ENCODE measurements around the gene NR3C2.
A peak's percentile ranks its signal among the peaks of the same experiment; 100 is the strongest.

Gene NR3C2

DNA sequence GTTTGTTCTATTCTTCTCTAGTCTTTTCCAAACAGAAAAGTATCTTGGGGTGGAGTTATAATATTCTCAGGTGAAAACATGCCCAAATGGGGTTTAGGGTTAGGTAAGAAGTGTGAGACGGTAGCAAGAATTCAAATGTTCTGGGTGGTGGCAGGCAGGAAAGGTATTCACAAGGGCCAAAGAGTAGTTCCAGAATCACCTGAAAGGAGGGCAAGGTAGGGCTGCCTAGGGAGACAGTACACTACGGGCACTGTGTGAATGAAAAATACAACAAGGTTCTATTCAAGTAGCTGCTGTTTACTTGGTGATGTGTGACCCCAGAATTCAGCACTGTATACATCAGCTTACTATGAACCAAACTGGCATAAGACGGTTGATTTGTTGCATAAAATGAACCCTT is 51.9 kb downstream of the NR3C2 start:
- Histone ChIP-seq H3K27ac (ENCODE audit: low read depth, low read length) (no peak overlapping the region), H2BK5ac (ENCODE audit: low read depth, low read length, poor library complexity) (no peak overlapping the region), H3K9me3 (ENCODE audit: insufficient read depth, low read depth, low read length) (no peaks in the 10 kb centered on the region), H3K79me2 (ENCODE audit: control insufficient read depth, insufficient read depth, low read length, poor library complexity) (no peaks in the 10 kb centered on the region), H2BK12ac (ENCODE audit: low read length) (no peak overlapping the region), H3K27me3 (ENCODE audit: insufficient read depth, low read length) (no peaks in the 10 kb centered on the region), H3K4me1 (ENCODE audit: control insufficient read depth in 1 of 2, insufficient read depth in 2 of 2, low read length in 2 of 2) (no peaks in the 10 kb centered on the region), H3K23ac (ENCODE audit: low read length) (no peak overlapping the region), H2AFZ (ENCODE audit: insufficient read depth, low read length, poor library complexity) (no peak overlapping the region), H3K14ac (ENCODE audit: low read length) (no peak overlapping the region), H4K12ac (ENCODE audit: low read depth, low read length) (no peak overlapping the region), H3K36me3 (ENCODE audit: control insufficient read depth in 1 of 2, insufficient read depth in 2 of 2, low read length in 2 of 2) (no peaks in the 10 kb centered on the region), H3K18ac (ENCODE audit: low read length) (no peak overlapping the region), H2BK120ac (ENCODE audit: insufficient read depth, low read length, poor library complexity) (no peak overlapping the region), H3K79me1 (ENCODE audit: low read length) (no peaks in the 10 kb centered on the region), H4K91ac (ENCODE audit: low read depth, low read length) (no peak overlapping the region), H2AK5ac (ENCODE audit: low read length) (no peak overlapping the region), H3K4me3 (ENCODE audit: low read depth, low read length) (no peak overlapping the region), H4K8ac (ENCODE audit: low read depth, low read length) (no peak overlapping the region), H3K4me2 (ENCODE audit: low read length) (no peak overlapping the region), H3K9ac (ENCODE audit: low read length) (no peak overlapping the region), H3K4ac (ENCODE audit: low read depth, low read length) (no peak overlapping the region)
- no CpG with 5 or more reads among the region's 3 CpGs for WGBS (ENCODE audit: extremely low coverage, insufficient coverage, insufficient read length)
- no peak for DNase-seq

DNA sequence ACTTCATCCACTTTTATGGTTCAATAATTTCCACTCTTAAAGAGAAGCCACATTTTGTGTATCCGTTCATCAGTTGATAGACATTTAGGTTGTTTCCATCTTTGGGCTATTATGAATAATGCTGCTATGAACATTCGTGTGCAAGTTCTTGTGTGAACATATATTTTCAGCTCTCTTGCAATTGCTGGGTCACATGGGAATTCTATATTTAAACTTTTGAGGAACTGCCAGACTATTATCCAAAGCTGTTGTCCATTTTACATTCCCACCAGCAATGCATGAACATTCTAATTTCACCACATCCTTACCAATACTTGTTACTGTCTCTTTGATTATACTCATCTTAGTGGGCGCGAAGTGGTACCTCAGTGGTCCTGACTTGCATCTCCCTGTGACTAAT is 61.9 kb downstream of the NR3C2 start:
- Histone ChIP-seq H2BK12ac (ENCODE audit: low read length) (no peak overlapping the region), H3K36me3 (ENCODE audit: control insufficient read depth in 1 of 2, insufficient read depth in 2 of 2, low read length in 2 of 2) (no peaks in the 10 kb centered on the region), H3K27me3 (ENCODE audit: insufficient read depth, low read length) (no peaks in the 10 kb centered on the region), H3K9me3 (ENCODE audit: insufficient read depth, low read depth, low read length) (no peaks in the 10 kb centered on the region), H3K9ac (ENCODE audit: low read length) (no peak overlapping the region), H4K91ac (ENCODE audit: low read depth, low read length) (no peak overlapping the region), H3K23ac (ENCODE audit: low read length) (no peak overlapping the region), H4K8ac (ENCODE audit: low read depth, low read length) (no peak overlapping the region), H3K79me2 (ENCODE audit: control insufficient read depth, insufficient read depth, low read length, poor library complexity) (no peaks in the 10 kb centered on the region), H3K18ac (ENCODE audit: low read length) (no peak overlapping the region), H2BK120ac (ENCODE audit: insufficient read depth, low read length, poor library complexity) (no peak overlapping the region), H3K4me3 (ENCODE audit: low read depth, low read length) (no peak overlapping the region), H3K27ac (ENCODE audit: low read depth, low read length) (no peak overlapping the region), H2BK5ac (ENCODE audit: low read depth, low read length, poor library complexity) (no peak overlapping the region), H3K4me1 (ENCODE audit: control insufficient read depth in 1 of 2, insufficient read depth in 2 of 2, low read length in 2 of 2) (no peaks in the 10 kb centered on the region), H3K79me1 (ENCODE audit: low read length) (no peaks in the 10 kb centered on the region), H3K4me2 (ENCODE audit: low read length) (no peak overlapping the region), H4K12ac (ENCODE audit: low read depth, low read length) (no peak overlapping the region), H3K4ac (ENCODE audit: low read depth, low read length) (no peak overlapping the region), H3K14ac (ENCODE audit: low read length) (no peak overlapping the region), H2AFZ (ENCODE audit: insufficient read depth, low read length, poor library complexity) (no peak overlapping the region), H2AK5ac (ENCODE audit: low read length) (no peak overlapping the region)
- WGBS (ENCODE audit: extremely low coverage, insufficient coverage, insufficient read length), result no CpG with 5 or more reads among the region's 4 CpGs
- no peak for DNase-seq

DNA sequence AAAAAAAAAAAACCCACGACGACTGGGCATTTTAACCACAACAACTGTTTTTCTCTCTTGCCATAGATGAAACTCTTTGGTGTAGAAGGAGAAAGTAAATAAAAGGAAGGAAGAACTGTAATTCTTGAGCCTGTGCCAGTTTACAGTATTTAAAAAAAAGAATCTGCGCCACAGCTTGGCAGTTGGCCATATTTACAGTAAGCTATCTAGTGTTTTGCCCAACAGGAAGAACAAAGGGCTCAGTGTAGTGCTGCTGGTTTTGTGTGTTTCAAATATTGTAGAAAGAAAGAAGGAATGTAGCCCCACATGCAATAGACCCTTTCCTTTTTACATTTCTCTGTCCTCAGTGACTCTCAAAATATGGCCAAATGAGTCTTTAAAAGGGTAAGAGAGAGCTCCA is 66.1 kb downstream of the NR3C2 start:
- no peak overlapping the region for H4K12ac ChIP-seq (ENCODE audit: low read depth, low read length)
- H3K4me2 ChIP-seq (ENCODE audit: low read length), result no peak overlapping the region
- H3K9me3 ChIP-seq (ENCODE audit: insufficient read depth, low read depth, low read length), result no peaks in the 10 kb centered on the region
- no peak overlapping the region for H4K8ac ChIP-seq (ENCODE audit: low read depth, low read length)
- no peak overlapping the region for H3K18ac ChIP-seq (ENCODE audit: low read length)
- no peak overlapping the region for H3K9ac ChIP-seq (ENCODE audit: low read length)
- no peaks in the 10 kb centered on the region for H3K4me1 ChIP-seq (ENCODE audit: control insufficient read depth in 1 of 2, insufficient read depth in 2 of 2, low read length in 2 of 2)
- no peak overlapping the region for H2BK120ac ChIP-seq (ENCODE audit: insufficient read depth, low read length, poor library complexity)
- H3K27ac ChIP-seq (ENCODE audit: low read depth, low read length), result no peak overlapping the region
- no peak overlapping the region for H2BK12ac ChIP-seq (ENCODE audit: low read length)
- no peak overlapping the region for H2AFZ ChIP-seq (ENCODE audit: insufficient read depth, low read length, poor library complexity)
- H4K91ac ChIP-seq (ENCODE audit: low read depth, low read length), result no peak overlapping the region
- H3K4ac ChIP-seq (ENCODE audit: low read depth, low read length), result no peak overlapping the region
- H3K79me2 ChIP-seq (ENCODE audit: control insufficient read depth, insufficient read depth, low read length, poor library complexity), result no peaks in the 10 kb centered on the region
- no peak overlapping the region for H3K4me3 ChIP-seq (ENCODE audit: low read depth, low read length)
- no peak overlapping the region for H3K14ac ChIP-seq (ENCODE audit: low read length)
- H2BK5ac ChIP-seq (ENCODE audit: low read depth, low read length, poor library complexity), result no peak overlapping the region
- H3K36me3 ChIP-seq (ENCODE audit: control insufficient read depth in 1 of 2, insufficient read depth in 2 of 2, low read length in 2 of 2), result no peaks in the 10 kb centered on the region
- no CpG with 5 or more reads among the region's 3 CpGs for WGBS (ENCODE audit: extremely low coverage, insufficient coverage, insufficient read length)
- H3K27me3 ChIP-seq (ENCODE audit: insufficient read depth, low read length), result no peaks in the 10 kb centered on the region
- H3K79me1 ChIP-seq (ENCODE audit: low read length), result no peaks in the 10 kb centered on the region
- DNase-seq, result peak in 1 of 2 donors; percentile 3
- H2AK5ac ChIP-seq (ENCODE audit: low read length), result no peak overlapping the region
- no peak overlapping the region for H3K23ac ChIP-seq (ENCODE audit: low read length)

DNA sequence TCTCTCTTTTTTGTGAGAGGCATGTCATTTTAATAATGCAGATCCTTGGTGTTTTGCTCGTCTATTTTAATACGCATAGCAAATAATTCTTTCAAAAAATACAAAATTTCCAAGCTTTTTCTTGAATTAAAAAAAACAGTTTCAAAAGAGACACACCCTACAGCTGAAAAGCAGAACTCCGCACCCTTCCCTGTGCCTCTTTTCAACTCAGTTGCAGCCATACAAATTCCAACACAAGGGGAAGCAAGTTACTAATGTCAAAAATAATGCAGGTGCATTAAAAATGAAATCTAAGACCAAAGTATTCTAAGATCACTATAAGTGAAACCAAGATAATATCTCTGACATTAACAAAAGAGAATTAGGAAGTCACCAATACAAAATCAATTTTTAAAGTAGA is 66.6 kb downstream of the NR3C2 start:
- Histone ChIP-seq H3K4ac (ENCODE audit: low read depth, low read length) (no peak overlapping the region), H3K23ac (ENCODE audit: low read length) (no peak overlapping the region), H3K27me3 (ENCODE audit: insufficient read depth, low read length) (no peaks in the 10 kb centered on the region), H3K14ac (ENCODE audit: low read length) (no peak overlapping the region), H4K8ac (ENCODE audit: low read depth, low read length) (no peak overlapping the region), H2BK12ac (ENCODE audit: low read length) (no peak overlapping the region), H3K4me1 (ENCODE audit: control insufficient read depth in 1 of 2, insufficient read depth in 2 of 2, low read length in 2 of 2) (no peaks in the 10 kb centered on the region), H3K9me3 (ENCODE audit: insufficient read depth, low read depth, low read length) (no peaks in the 10 kb centered on the region), H2BK5ac (ENCODE audit: low read depth, low read length, poor library complexity) (no peak overlapping the region), H3K27ac (ENCODE audit: low read depth, low read length) (no peak overlapping the region), H3K79me1 (ENCODE audit: low read length) (no peaks in the 10 kb centered on the region), H4K12ac (ENCODE audit: low read depth, low read length) (no peak overlapping the region), H3K9ac (ENCODE audit: low read length) (no peak overlapping the region), H3K36me3 (ENCODE audit: control insufficient read depth in 1 of 2, insufficient read depth in 2 of 2, low read length in 2 of 2) (no peaks in the 10 kb centered on the region), H3K4me3 (ENCODE audit: low read depth, low read length) (no peak overlapping the region), H2AK5ac (ENCODE audit: low read length) (no peak overlapping the region), H2BK120ac (ENCODE audit: insufficient read depth, low read length, poor library complexity) (no peak overlapping the region), H2AFZ (ENCODE audit: insufficient read depth, low read length, poor library complexity) (no peak overlapping the region), H3K4me2 (ENCODE audit: low read length) (no peak overlapping the region), H4K91ac (ENCODE audit: low read depth, low read length) (no peak overlapping the region), H3K18ac (ENCODE audit: low read length) (no peak overlapping the region), H3K79me2 (ENCODE audit: control insufficient read depth, insufficient read depth, low read length, poor library complexity) (no peaks in the 10 kb centered on the region)
- DNase-seq, result no peak
- WGBS (ENCODE audit: extremely low coverage, insufficient coverage, insufficient read length), result no CpG with 5 or more reads among the region's 3 CpGs
